Measurements from ENCODE around the gene PLA1A. TPM values are rescaled to one million over a fixed set of nuclear protein-coding genes. Genes with fewer than 3 reads are reported as not detected.

PLA1A gene
- total and polyA plus RNA-seq, 10 of the 15 experiments (the other 5 are each of a cell fraction or from before 2014, with no cell fraction given), result 2.9 to 106 (median 4.8) TPM

- TF ChIP-seq ZBTB40 (IDR thresholded peaks at IDR 0.05; ENCODE audit: borderline replicate concordance) (0 out of 2 replicates have a peak, but pooled peaks have one; percentile 15), SMARCA5 (IDR thresholded peaks at IDR 0.05) (0 out of 2 replicates have a peak, but pooled peaks have one; percentile 52), MEF2A (IDR thresholded peaks at IDR 0.05; ENCODE audit: insufficient read depth, low read depth, low read length) (0 out of 2 replicates have a peak, but pooled peaks have one; percentile 4), LARP7 (IDR thresholded peaks at IDR 0.05) (peak; percentile 80), YY1 (IDR thresholded peaks at IDR 0.05; ENCODE audit: low read depth, low read length) (peak; percentile 20; the same call in 1 of the 2 replicates), ZNF24 (IDR thresholded peaks at IDR 0.05) (0 out of 2 replicates have a peak, but pooled peaks have one; percentile 14), CHD2 (IDR thresholded peaks at IDR 0.05; ENCODE audit: borderline replicate concordance, low read depth, low read length) (peak; percentile 86), NR2F1 (conservative IDR thresholded peaks at IDR 0.05) (peak; percentile 82), KAT2A (conservative IDR thresholded peaks at IDR 0.05; ENCODE audit: control insufficient read depth, low read depth, low read length) (no peak), JUND (IDR thresholded peaks at IDR 0.05; ENCODE audit: low read depth, low read length) (peak; percentile 15; the same call in 1 of the 2 replicates), EED (IDR thresholded peaks at IDR 0.05; ENCODE audit: low read depth) (peak; percentile 72), EGR1 (IDR thresholded peaks at IDR 0.05; ENCODE audit: borderline replicate concordance in 1 of 2, low read depth in 2 of 2, low read length in 2 of 2) (peak in 1 of 2 experiments; percentile 40; a peak in 1 of 3 replicates), YBX1 (IDR thresholded peaks at IDR 0.05) (no peak), TARDBP (IDR thresholded peaks at IDR 0.05; ENCODE audit: borderline replicate concordance) (no peak), SMC3 (IDR thresholded peaks at IDR 0.05; ENCODE audit: borderline replicate concordance, low read length) (peak; percentile 3; the same call in 1 of the 2 replicates), POLR2AphosphoS5 (IDR thresholded peaks at IDR 0.05; ENCODE audit: low read length) (peak; percentile 59), IKZF1 (conservative IDR thresholded peaks at IDR 0.05) (peak; percentile 89), PML (IDR thresholded peaks at IDR 0.05; ENCODE audit: low read length) (peak; percentile 52; the same call in 1 of the 2 replicates), CTCF (IDR thresholded peaks at IDR 0.05 in 2 of 3, conservative IDR thresholded peaks at IDR 0.05 in 1 of 3; ENCODE audit: control insufficient read depth in 2 of 3, extremely low read depth in 1 of 3, insufficient read depth in 1 of 3, low read depth in 3 of 3, low read length in 3 of 3) (no peak), TCF12 (IDR thresholded peaks at IDR 0.05; ENCODE audit: low read depth, low read length) (0 out of 2 replicates have a peak, but pooled peaks have one; percentile 54), BCL3 (IDR thresholded peaks at IDR 0.05; ENCODE audit: borderline replicate concordance, insufficient read depth, low read depth, low read length, poor library complexity, severe bottlenecking) (peak; percentile 57), CBFB (IDR thresholded peaks at IDR 0.05; ENCODE audit: low read depth) (peak; percentile 71), IRF4 (IDR thresholded peaks at IDR 0.05; ENCODE audit: low read depth, low read length) (no peak), TCF3 (IDR thresholded peaks at IDR 0.05; ENCODE audit: borderline replicate concordance, insufficient read depth, low read depth, low read length) (0 out of 2 replicates have a peak, but pooled peaks have one; percentile 66)
These were observed 18.2 kb upstream of the PLA1A start, which contains the start of gene ADPRH (continued) for GRCh38 chr3:119579366-119580066.

All from GM12878 (cell line).